22Rv1 (cell line): ENCODE measurements around the gene PRR20B.

ENCODE experiments used
- ZFX ChIP-seq: fragments of 450-650 bp; IDR thresholded peaks from 2 replicates; pipeline ENCODE4 v1.6.1; 2017; ENCODE audit warnings: antibody characterized with exemption, borderline replicate concordance
- TF ChIP-seq, protein P1 (sequence below): fragments of 450-650 bp; IDR thresholded peaks from 2 replicates; pipeline ENCODE4 v1.5.1; 2017; ENCODE audit warnings: mild to moderate bottlenecking

DNA sequence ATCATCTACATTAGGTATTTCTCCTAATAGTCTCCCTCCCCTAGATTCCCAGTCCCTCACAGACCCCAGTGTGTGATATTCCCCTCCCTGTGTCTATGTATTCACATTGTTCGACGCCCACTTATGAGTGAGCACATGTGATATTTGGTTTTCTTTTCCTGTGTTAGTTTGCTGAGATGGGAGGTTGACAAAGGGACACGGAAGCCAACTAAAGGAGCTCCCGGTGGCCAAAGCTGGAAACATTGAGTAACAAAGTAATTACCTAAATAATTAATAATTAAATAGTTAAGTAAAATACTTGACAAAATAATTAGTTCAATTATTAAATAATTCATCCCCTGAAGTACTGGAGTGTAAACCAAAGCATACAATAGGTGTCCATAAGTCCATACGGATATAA, 8.3 kb upstream of the PRR20B start:
- TF ChIP-seq, protein P1, sequence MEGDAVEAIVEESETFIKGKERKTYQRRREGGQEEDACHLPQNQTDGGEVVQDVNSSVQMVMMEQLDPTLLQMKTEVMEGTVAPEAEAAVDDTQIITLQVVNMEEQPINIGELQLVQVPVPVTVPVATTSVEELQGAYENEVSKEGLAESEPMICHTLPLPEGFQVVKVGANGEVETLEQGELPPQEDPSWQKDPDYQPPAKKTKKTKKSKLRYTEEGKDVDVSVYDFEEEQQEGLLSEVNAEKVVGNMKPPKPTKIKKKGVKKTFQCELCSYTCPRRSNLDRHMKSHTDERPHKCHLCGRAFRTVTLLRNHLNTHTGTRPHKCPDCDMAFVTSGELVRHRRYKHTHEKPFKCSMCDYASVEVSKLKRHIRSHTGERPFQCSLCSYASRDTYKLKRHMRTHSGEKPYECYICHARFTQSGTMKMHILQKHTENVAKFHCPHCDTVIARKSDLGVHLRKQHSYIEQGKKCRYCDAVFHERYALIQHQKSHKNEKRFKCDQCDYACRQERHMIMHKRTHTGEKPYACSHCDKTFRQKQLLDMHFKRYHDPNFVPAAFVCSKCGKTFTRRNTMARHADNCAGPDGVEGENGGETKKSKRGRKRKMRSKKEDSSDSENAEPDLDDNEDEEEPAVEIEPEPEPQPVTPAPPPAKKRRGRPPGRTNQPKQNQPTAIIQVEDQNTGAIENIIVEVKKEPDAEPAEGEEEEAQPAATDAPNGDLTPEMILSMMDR: no peak
- no peak for TF ChIP-seq ZFX
